GM23338 (cell line): Measurements from ENCODE around the gene AFAP1. TPM values are rescaled to one million over a fixed set of nuclear protein-coding genes. Genes with fewer than 3 reads are reported as not detected.

Source experiments
- ATAC-seq: fragments of 200-7000 bp; cut with Tn5 transposase; 3 replicates; pipeline ENCODE4 v1.9.1; 2020
- DNase-seq: peaks from one replicate; pipeline ENCODE4 v3.0.0-alpha.2; 2015; ENCODE audit warnings: low spot score
- H2AFZ ChIP-seq: fragments of 200-600 bp; sonication (generic); 2 replicates; pipeline ENCODE4 v1.8.0; 2016; ENCODE audit warnings: antibody characterized with exemption, mild to moderate bottlenecking, moderate library complexity
- H3F3A ChIP-seq: fragments of 200-600 bp; sonication (generic); replicated peaks from 2 replicates; pipeline ENCODE4 v1.8.0; 2017; ENCODE audit warnings: antibody characterized with exemption, mixed run types, low read depth
- H3K27ac ChIP-seq: fragments of 200-600 bp; sonication (generic); 2 replicates; pipeline ENCODE4 v1.6.1; 2016; ENCODE audit warnings: low read depth
- H3K27me3 ChIP-seq: fragments of 200-600 bp; sonication (generic); 2 replicates; pipeline ENCODE4 v1.8.0; 2016; ENCODE audit warnings: mild to moderate bottlenecking, mixed run types, moderate library complexity; ENCODE audit not compliant: insufficient read depth
- H3K36me3 ChIP-seq: fragments of 200-600 bp; sonication (generic); 2 replicates; pipeline ENCODE4 v1.8.0; 2016; ENCODE audit warnings: mild to moderate bottlenecking; ENCODE audit not compliant: insufficient read depth
- H3K4me1 ChIP-seq: fragments of 200-600 bp; sonication (generic); 2 replicates; pipeline ENCODE4 v1.8.0; 2016; ENCODE audit warnings: mild to moderate bottlenecking, moderate library complexity; ENCODE audit not compliant: insufficient read depth
- H3K4me2 ChIP-seq: fragments of 200-600 bp; sonication (generic); 2 replicates; pipeline ENCODE4 v1.7.1; 2017; ENCODE audit warnings: mixed run types
- H3K4me3 ChIP-seq: fragments of 200-600 bp; sonication (generic); 2 replicates; pipeline ENCODE4 v1.6.1; 2016; ENCODE audit warnings: mixed run types
- H3K79me2 ChIP-seq: fragments of 200-600 bp; sonication (generic); replicated peaks from 2 replicates; pipeline ENCODE4 v1.8.0; 2017; ENCODE audit warnings: mild to moderate bottlenecking; ENCODE audit not compliant: insufficient read depth
- H3K9me2 ChIP-seq: fragments of 200-600 bp; sonication (generic); 2 replicates; pipeline ENCODE4 v1.8.0; 2017; ENCODE audit not compliant: insufficient read depth
- H4K20me1 ChIP-seq: fragments of 200-600 bp; sonication (generic); replicated peaks from 2 replicates; pipeline ENCODE4 v1.8.0; 2017; ENCODE audit warnings: mild to moderate bottlenecking; ENCODE audit not compliant: insufficient read depth
- H3K27ac Mint-ChIP-seq: 2 replicates; pipeline ENCODE4 v1.8.0; 2020; ENCODE audit warnings: inconsistent platforms, mild to moderate bottlenecking, moderate library complexity, mixed read lengths
- H3K27me3 Mint-ChIP-seq: 3 replicates; pipeline ENCODE4 v1.8.0; 2022; ENCODE audit warnings: low read depth, mild to moderate bottlenecking, moderate library complexity, mixed read lengths, inconsistent platforms; ENCODE audit not compliant: insufficient read depth, poor library complexity
- H3K36me3 Mint-ChIP-seq: 3 replicates; pipeline ENCODE4 v1.8.0; 2021; ENCODE audit warnings: low read depth, mild to moderate bottlenecking, inconsistent platforms, moderate library complexity, mixed read lengths
- H3K4me1 Mint-ChIP-seq: 3 replicates; pipeline ENCODE4 v1.8.0; 2020; ENCODE audit warnings: mild to moderate bottlenecking, inconsistent platforms, mixed read lengths
- H3K4me3 Mint-ChIP-seq: 3 replicates; pipeline ENCODE4 v1.8.0; 2021; ENCODE audit warnings: moderate library complexity, mild to moderate bottlenecking, inconsistent platforms, mixed read lengths
- H3K9me3 Mint-ChIP-seq: 3 replicates; pipeline ENCODE4 v1.8.0; 2020; ENCODE audit warnings: moderate library complexity, mild to moderate bottlenecking, inconsistent platforms, mixed read lengths
- CREB1 ChIP-seq: fragments of 250-450 bp; sonication (Bioruptor Pico); IDR thresholded peaks from 2 replicates; pipeline ENCODE4 v1.5.0; 2020; ENCODE audit warnings: low read depth, mild to moderate bottlenecking, moderate library complexity
- CTCF ChIP-seq, 2 experiments: fragments of 200-600 bp in 1 of 2; sonication (generic) in 1 of 2; conservative IDR thresholded peaks; 2 replicates each; pipeline versions ENCODE4 v1.5.1 to v1.6.1; 2016 to 2017; ENCODE audit warnings: antibody characterized with exemption in 2 of 2, low read depth in 2 of 2, mild to moderate bottlenecking in 2 of 2, moderate library complexity in 1 of 2
- ETS1 ChIP-seq: IDR thresholded peaks from 2 replicates; pipeline ENCODE4 v1.6.1; 2016; ENCODE audit warnings: antibody characterized with exemption
- EZH2 ChIP-seq: fragments of 200-600 bp; sonication (generic); IDR thresholded peaks from one replicate; pipeline ENCODE4 v1.8.0; 2017; ENCODE audit warnings: antibody characterized with exemption, mild to moderate bottlenecking, low read depth; ENCODE audit not compliant: unreplicated experiment
- EZH2phosphoT487 ChIP-seq: fragments of 200-600 bp; sonication (generic); IDR thresholded peaks from one replicate; pipeline ENCODE4 v1.8.1; 2018; ENCODE audit warnings: antibody characterized with exemption; ENCODE audit not compliant: unreplicated experiment
- JUNB ChIP-seq: IDR thresholded peaks from one replicate; pipeline ENCODE4 v1.6.1; 2016; ENCODE audit warnings: antibody characterized with exemption; ENCODE audit not compliant: unreplicated experiment
- NANOG ChIP-seq: IDR thresholded peaks from 2 replicates; pipeline ENCODE4 v1.6.1; 2016; ENCODE audit warnings: antibody characterized with exemption, borderline replicate concordance
- POLR2AphosphoS5 ChIP-seq: IDR thresholded peaks from 2 replicates; pipeline ENCODE4 v1.6.1; 2016; ENCODE audit warnings: antibody characterized with exemption, low read depth
- STAT1 ChIP-seq: IDR thresholded peaks from one replicate; pipeline ENCODE4 v1.6.1; 2016; ENCODE audit warnings: antibody characterized with exemption; ENCODE audit not compliant: unreplicated experiment
- ZNF331 ChIP-seq: fragments of 250-450 bp; sonication (Bioruptor Pico); IDR thresholded peaks from 2 replicates; pipeline ENCODE4 v1.5.0; 2020; ENCODE audit warnings: low read depth, mild to moderate bottlenecking, moderate library complexity
- ZNF462 ChIP-seq: fragments of 250-450 bp; sonication (Bioruptor Pico); IDR thresholded peaks from 2 replicates; pipeline ENCODE4 v1.5.0; 2020; ENCODE audit warnings: mild to moderate bottlenecking, moderate library complexity
- polyA plus RNA-seq: library from polyadenylated mRNA; unstranded; fragments of >200 nt; fragmentation: Nextera tagmentation; extraction: Ambion mirVana; gene quantifications from 2 replicates; pipeline ENCODE4 v1.2.1, GENCODE V29; 2016
- total RNA-seq: library from RNA; depleted of rRNA; stranded (reverse); fragments of >200 nt; shearing (Covaris generic); gene quantifications from 2 replicates; pipeline ENCODE4 v1.2.3, GENCODE V29; 2014

AFAP1 gene
- total and polyA plus RNA-seq, 2 experiments from 2014 or later, result 6.5 to 21.5 TPM

- no peak overlapping the region for H3K27ac Mint-ChIP-seq
- H3K27me3 ChIP-seq, result no peaks in the 10 kb centered on the region
- H3F3A ChIP-seq, result 0 out of 2 replicates have a peak, but pooled peaks cover 6% of the 10 kb centered on the region
- H3K27me3 Mint-ChIP-seq, result no peaks in the 10 kb centered on the region
- ATAC-seq (no peak), DNase-seq (no peak)
- H2AFZ ChIP-seq, result no peak overlapping the region
- no peak overlapping the region for H3K27ac ChIP-seq
- no peaks in the 10 kb centered on the region for H3K36me3 ChIP-seq
- no peak overlapping the region for H3K4me3 ChIP-seq
- H3K4me1 Mint-ChIP-seq, result peaks cover 21% of the 10 kb centered on the region
- no peaks in the 10 kb centered on the region for H3K9me2 ChIP-seq
- no peaks in the 10 kb centered on the region for H3K36me3 Mint-ChIP-seq
- no peaks in the 10 kb centered on the region for H3K79me2 ChIP-seq
- no peak overlapping the region for H3K4me3 Mint-ChIP-seq
- H3K9me3 Mint-ChIP-seq, result peaks cover 3% of the 10 kb centered on the region; the same call in 1 of the 3 replicates
- no peak overlapping the region for H3K4me2 ChIP-seq
- TF ChIP-seq EZH2 (no peak), JUNB (no peak), ETS1 (no peak), NANOG (no peak), ZNF331 (CRISPR knock-in tag) (no peak), EZH2phosphoT487 (no peak), CTCF (conservative IDR thresholded peaks at IDR 0.05; ENCODE audit: low read depth in 2 of 2) (no peak), STAT1 (no peak), CREB1 (CRISPR knock-in tag) (no peak)
- H3K4me1 ChIP-seq, result peaks cover 17% of the 10 kb centered on the region
- no peaks in the 10 kb centered on the region for H4K20me1 ChIP-seq
These were observed 16.7 kb upstream of the AFAP1 start for GRCh38 chr4:7956270-7956808.

GRCh38 chr4:7955393-7955792 is 15.7 kb upstream of the AFAP1 start:
- no peak for ATAC-seq
- Histone ChIP-seq H3F3A (0 out of 2 replicates have a peak, but pooled peaks cover 6% of the 10 kb centered on the region), H3K36me3 (no peaks in the 10 kb centered on the region), H3K79me2 (no peaks in the 10 kb centered on the region), H4K20me1 (no peaks in the 10 kb centered on the region), H3K4me3 (no peak overlapping the region), H2AFZ (no peak overlapping the region), H3K9me2 (no peaks in the 10 kb centered on the region), H3K4me1 (peaks cover 10% of the 10 kb centered on the region; the same call in 1 of the 2 replicates), H3K4me2 (no peak overlapping the region), H3K27ac (no peak overlapping the region), H3K27me3 (no peaks in the 10 kb centered on the region)
- H3K4me3 Mint-ChIP-seq, result no peak overlapping the region
- H3K4me1 Mint-ChIP-seq, result peaks cover 13% of the 10 kb centered on the region
- no peak overlapping the region for H3K27ac Mint-ChIP-seq
- peaks cover 3% of the 10 kb centered on the region; the same call in 1 of the 3 replicates for H3K9me3 Mint-ChIP-seq
- H3K27me3 Mint-ChIP-seq, result peaks cover 3% of the 10 kb centered on the region
- no peak for DNase-seq
- no peaks in the 10 kb centered on the region for H3K36me3 Mint-ChIP-seq
- TF ChIP-seq NANOG (no peak), POLR2AphosphoS5 (no peak), ZNF462 (CRISPR knock-in tag) (no peak), CTCF (conservative IDR thresholded peaks at IDR 0.05; ENCODE audit: low read depth in 2 of 2) (no peak)
